ENCODE measurements around the gene TSSC4.

DNA sequence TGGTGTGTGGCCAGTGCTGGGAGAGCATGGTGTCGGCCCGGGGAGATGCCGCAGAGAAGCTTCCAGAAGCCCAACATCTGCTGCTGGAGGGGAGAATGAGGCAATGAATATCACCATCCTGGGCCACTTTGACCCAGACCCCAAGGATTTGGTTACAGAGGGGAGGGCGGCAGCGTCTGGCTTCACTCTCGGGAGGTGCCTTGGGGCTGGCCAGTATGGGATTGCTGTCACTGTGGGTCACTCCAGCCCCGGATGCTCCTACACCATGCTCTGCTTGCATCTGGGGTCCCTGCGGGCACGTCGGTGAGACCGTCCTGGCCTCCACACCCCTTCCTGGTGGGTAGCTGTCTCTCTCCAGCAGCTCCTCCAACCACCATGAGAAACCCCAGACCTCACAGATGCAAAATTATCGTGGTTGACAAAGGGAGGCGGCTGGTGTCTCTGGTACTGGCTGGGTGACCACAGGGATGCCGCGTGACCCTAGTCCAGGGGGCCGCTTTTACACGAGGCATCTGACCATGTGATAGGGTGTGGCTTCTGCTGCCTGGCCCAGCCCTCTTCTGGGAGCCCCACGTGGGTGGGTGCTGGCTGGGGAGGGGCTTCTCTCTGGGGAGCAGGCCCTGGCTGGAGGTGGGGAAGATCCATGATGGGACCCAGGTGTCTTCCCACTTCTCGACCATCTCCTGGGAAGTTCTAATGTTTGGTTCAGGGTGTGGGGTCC, 49.9 kb downstream of the TSSC4 start:
- TF ChIP-seq YY1 (IDR thresholded peaks at IDR 0.05; ENCODE audit: low read depth), result no peak
- no peak for TF ChIP-seq EGR1 (IDR thresholded peaks at IDR 0.05)
- no peak for TF ChIP-seq RAD21 (IDR thresholded peaks at IDR 0.05; ENCODE audit: low read depth)
- TF ChIP-seq, protein P1, sequence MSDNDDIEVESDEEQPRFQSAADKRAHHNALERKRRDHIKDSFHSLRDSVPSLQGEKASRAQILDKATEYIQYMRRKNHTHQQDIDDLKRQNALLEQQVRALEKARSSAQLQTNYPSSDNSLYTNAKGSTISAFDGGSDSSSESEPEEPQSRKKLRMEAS (IDR thresholded peaks at IDR 0.05), result no peak
